HepG2 (cell line): ENCODE results near the gene ZNF554. TPM values are rescaled to one million over a fixed set of nuclear protein-coding genes. Genes with fewer than 3 reads are reported as not detected.

ENCODE experiments used
- CEBPG ChIP-seq: IDR thresholded peaks from 2 replicates; pipeline ENCODE4 v1.6.1; 2016
- CREM ChIP-seq, 2 experiments: sonication (generic) in 1 of 2; formaldehyde crosslinking in 1 of 2; IDR thresholded peaks; 2 replicates each; pipeline versions ENCODE4 v1.4.0 to v1.6.1; 2016 to 2020; ENCODE audit warnings: antibody characterized with exemption in 1 of 2, mild to moderate bottlenecking in 1 of 2, missing genetic modification reagents in 1 of 2
- EED ChIP-seq: sonication (generic); formaldehyde crosslinking; IDR thresholded peaks from 2 replicates; pipeline ENCODE4 v1.5.0; 2020; ENCODE audit warnings: mild to moderate bottlenecking, missing genetic modification reagents
- MEF2D ChIP-seq: sonication (generic); formaldehyde crosslinking; IDR thresholded peaks from 2 replicates; pipeline ENCODE4 v1.5.1; 2020; ENCODE audit warnings: mild to moderate bottlenecking, missing genetic modification reagents
- TBP ChIP-seq: sonication (generic); formaldehyde crosslinking; IDR thresholded peaks from 2 replicates; pipeline ENCODE4 v1.5.0; 2020; ENCODE audit warnings: missing genetic modification reagents
- YY1 ChIP-seq: IDR thresholded peaks from 2 replicates; pipeline ENCODE4 v1.6.1; 2011; ENCODE audit warnings: low read length, low read depth, moderate library complexity, mild to moderate bottlenecking; ENCODE audit not compliant: insufficient read depth, insufficient replicate concordance
- ZKSCAN8 ChIP-seq: IDR thresholded peaks from 2 replicates; pipeline ENCODE4 v1.6.1; 2016; ENCODE audit warnings: borderline replicate concordance, missing genetic modification reagents, missing compliant biosample characterization
- ZNF282 ChIP-seq: fragments of 450-650 bp; IDR thresholded peaks from 2 replicates; pipeline ENCODE4 v1.6.1; 2018; ENCODE audit not compliant: partially characterized antibody
- ZNF556 ChIP-seq: sonication (generic); formaldehyde crosslinking; IDR thresholded peaks from 2 replicates; pipeline ENCODE4 v1.4.0; 2020; ENCODE audit warnings: mild to moderate bottlenecking, missing genetic modification reagents, borderline replicate concordance
- ZNF678 ChIP-seq: sonication (generic); formaldehyde crosslinking; IDR thresholded peaks from 2 replicates; pipeline ENCODE4 v1.4.0; 2020; ENCODE audit warnings: mild to moderate bottlenecking, missing genetic modification reagents
- ZNF792 ChIP-seq: IDR thresholded peaks from 2 replicates; pipeline ENCODE4 v1.6.1; 2016
- ZSCAN25 ChIP-seq: sonication (generic); formaldehyde crosslinking; IDR thresholded peaks from 2 replicates; pipeline ENCODE4 v1.8.0; 2022; ENCODE audit warnings: mild to moderate bottlenecking, missing genetic modification reagents
- polyA plus RNA-seq, 8 experiments: library from polyadenylated mRNA; depleted of rRNA in 3 of 8; stranded (reverse) in 7 of 8; unstranded in 1 of 8; fragments of >200 nt; fragmentation: Illumina TruSeq in 4 of 8; extraction: Trizol in 4 of 8; gene quantifications; 2 replicates each; pipeline versions ENCODE4 v1.2.1 to v1.2.3, GENCODE V29; 2011 to 2016; ENCODE audit warnings: low read depth in 4 of 8, missing spikeins in 1 of 8, mixed read lengths in 1 of 8; ENCODE audit not compliant: insufficient read depth in 1 of 8
- total RNA-seq, 5 experiments: library from RNA; depleted of rRNA; stranded (reverse); fragments of >200 nt; fragmentation: Illumina TruSeq; extraction: Trizol; gene quantifications; 2 replicates each; pipeline ENCODE4 v1.2.3, GENCODE V29; 2016; ENCODE audit warnings: low read depth in 1 of 5
- TF ChIP-seq, protein P1 (sequence below): sonication (generic); formaldehyde crosslinking; IDR thresholded peaks from 2 replicates; pipeline ENCODE4 v1.8.1; 2023; ENCODE audit warnings: mild to moderate bottlenecking, inconsistent platforms, moderate library complexity, missing genetic modification reagents, borderline replicate concordance
- TF ChIP-seq, protein P2 (sequence below): sonication (generic); formaldehyde crosslinking; IDR thresholded peaks from 2 replicates; pipeline ENCODE4 v1.5.0; 2020; ENCODE audit warnings: missing genetic modification reagents
- TF ChIP-seq, protein P3 (sequence below): IDR thresholded peaks from 2 replicates; pipeline ENCODE4 v1.6.1; 2016; ENCODE audit warnings: mild to moderate bottlenecking
- TF ChIP-seq, protein P4 (sequence below): sonication (generic); formaldehyde crosslinking; IDR thresholded peaks from 2 replicates; pipeline ENCODE4 v1.5.0; 2020; ENCODE audit warnings: missing genetic modification reagents, mild to moderate bottlenecking, borderline replicate concordance
- TF ChIP-seq, protein P5 (sequence below): sonication (generic); formaldehyde crosslinking; conservative IDR thresholded peaks from 2 replicates; pipeline ENCODE4 v1.8.0; 2022; ENCODE audit warnings: low read depth, missing genetic modification reagents
- TF ChIP-seq, protein P6 (sequence below): sonication (generic); formaldehyde crosslinking; IDR thresholded peaks from 2 replicates; pipeline ENCODE4 v1.5.1; 2020; ENCODE audit warnings: missing genetic modification reagents, mild to moderate bottlenecking, borderline replicate concordance

The ZNF554 gene
- total and polyA plus RNA-seq, 2 of the 13 experiments (the other 11 are each of a cell fraction or from before 2014, with no cell fraction given), result 2.2 to 2.7 TPM

DNA sequence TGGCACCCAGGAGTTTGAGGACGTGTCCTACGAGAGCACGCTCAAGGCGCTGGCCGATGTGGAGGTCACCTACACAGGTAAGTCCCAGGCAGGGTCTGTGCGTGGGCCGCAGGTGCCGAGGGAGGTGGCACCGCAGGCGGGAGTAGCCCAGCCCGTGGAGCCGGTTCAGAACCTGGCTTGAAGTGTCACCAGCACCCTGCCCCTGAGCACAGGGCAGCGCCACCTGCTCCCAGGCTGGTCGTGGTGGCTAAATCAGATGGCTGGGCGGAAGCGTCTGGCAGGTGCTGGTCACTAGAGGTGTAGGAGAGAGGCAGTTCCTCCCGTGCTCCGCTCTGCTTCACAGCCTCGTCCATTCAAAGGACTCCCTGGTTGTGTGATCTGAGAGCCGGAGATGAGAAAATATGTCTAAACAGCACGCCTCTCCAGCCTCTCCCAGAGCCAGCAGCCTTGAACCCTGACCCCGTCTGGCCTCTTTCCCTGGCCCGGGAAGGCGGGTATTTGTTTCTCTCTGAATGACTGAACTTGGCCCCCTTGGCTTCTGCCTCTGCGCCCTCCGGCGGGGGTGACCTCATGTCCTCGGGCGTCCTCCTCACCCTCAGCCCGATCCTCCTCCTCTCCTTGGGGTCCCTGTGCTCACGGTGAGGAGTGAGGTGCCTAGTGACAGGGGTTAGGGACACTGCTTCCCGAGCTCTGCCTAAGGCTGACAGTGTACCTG is 29.0 kb upstream of the ZNF554 start (continued):
- TF ChIP-seq CREM (IDR thresholded peaks at IDR 0.05) (peak; percentile 64; the same call in 1 of the 2 replicates), CREM (CRISPR knock-in tag; IDR thresholded peaks at IDR 0.05) (no peak), ZNF282 (no peak), ZKSCAN8 (CRISPR knock-in tag) (0 out of 2 replicates have a peak, but pooled peaks have one; percentile 67), MEF2D (peak; percentile 93), EED (CRISPR knock-in tag) (no peak), ZNF678 (CRISPR knock-in tag) (no peak), ZSCAN25 (CRISPR knock-in tag) (no peak), TBP (no peak), YY1 (peak; percentile 15), ZNF792 (CRISPR knock-in tag) (0 out of 2 replicates have a peak, but pooled peaks have one; percentile 14), CEBPG (CRISPR knock-in tag) (no peak; the same call in 1 of the 2 replicates), ZNF556 (CRISPR knock-in tag) (no peak; the same call in 1 of the 2 replicates)
- TF ChIP-seq, protein P1, sequence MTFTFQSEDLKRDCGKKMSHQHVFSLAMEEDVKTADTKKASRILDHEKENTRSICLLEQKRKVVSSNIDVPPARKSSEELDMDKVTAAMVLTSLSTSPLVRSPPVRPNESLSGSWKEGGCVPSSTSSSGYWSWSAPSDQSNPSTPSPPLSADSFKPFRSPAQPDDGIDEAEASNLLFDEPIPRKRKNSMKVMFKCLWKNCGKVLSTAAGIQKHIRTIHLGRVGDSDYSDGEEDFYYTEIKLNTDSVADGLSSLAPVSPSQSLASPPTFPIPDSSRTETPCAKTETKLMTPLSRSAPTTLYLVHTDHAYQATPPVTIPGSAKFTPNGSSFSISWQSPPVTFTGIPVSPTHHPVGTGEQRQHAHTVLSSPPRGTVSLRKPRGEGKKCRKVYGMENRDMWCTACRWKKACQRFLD (CRISPR knock-in tag), result 0 out of 2 replicates have a peak, but pooled peaks have one; percentile 13
- TF ChIP-seq, protein P2, sequence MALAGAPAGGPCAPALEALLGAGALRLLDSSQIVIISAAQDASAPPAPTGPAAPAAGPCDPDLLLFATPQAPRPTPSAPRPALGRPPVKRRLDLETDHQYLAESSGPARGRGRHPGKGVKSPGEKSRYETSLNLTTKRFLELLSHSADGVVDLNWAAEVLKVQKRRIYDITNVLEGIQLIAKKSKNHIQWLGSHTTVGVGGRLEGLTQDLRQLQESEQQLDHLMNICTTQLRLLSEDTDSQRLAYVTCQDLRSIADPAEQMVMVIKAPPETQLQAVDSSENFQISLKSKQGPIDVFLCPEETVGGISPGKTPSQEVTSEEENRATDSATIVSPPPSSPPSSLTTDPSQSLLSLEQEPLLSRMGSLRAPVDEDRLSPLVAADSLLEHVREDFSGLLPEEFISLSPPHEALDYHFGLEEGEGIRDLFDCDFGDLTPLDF, result 0 out of 2 replicates have a peak, but pooled peaks have one; percentile 61
- TF ChIP-seq, protein P3, sequence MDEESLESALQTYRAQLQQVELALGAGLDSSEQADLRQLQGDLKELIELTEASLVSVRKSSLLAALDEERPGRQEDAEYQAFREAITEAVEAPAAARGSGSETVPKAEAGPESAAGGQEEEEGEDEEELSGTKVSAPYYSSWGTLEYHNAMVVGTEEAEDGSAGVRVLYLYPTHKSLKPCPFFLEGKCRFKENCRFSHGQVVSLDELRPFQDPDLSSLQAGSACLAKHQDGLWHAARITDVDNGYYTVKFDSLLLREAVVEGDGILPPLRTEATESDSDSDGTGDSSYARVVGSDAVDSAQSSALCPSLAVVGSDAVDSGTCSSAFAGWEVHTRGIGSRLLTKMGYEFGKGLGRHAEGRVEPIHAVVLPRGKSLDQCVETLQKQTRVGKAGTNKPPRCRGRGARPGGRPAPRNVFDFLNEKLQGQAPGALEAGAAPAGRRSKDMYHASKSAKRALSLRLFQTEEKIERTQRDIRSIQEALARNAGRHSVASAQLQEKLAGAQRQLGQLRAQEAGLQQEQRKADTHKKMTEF (CRISPR knock-in tag), result peak; percentile 90
- TF ChIP-seq, protein P4, sequence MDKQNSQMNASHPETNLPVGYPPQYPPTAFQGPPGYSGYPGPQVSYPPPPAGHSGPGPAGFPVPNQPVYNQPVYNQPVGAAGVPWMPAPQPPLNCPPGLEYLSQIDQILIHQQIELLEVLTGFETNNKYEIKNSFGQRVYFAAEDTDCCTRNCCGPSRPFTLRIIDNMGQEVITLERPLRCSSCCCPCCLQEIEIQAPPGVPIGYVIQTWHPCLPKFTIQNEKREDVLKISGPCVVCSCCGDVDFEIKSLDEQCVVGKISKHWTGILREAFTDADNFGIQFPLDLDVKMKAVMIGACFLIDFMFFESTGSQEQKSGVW (CRISPR knock-in tag), result no peak
- TF ChIP-seq, protein P5, sequence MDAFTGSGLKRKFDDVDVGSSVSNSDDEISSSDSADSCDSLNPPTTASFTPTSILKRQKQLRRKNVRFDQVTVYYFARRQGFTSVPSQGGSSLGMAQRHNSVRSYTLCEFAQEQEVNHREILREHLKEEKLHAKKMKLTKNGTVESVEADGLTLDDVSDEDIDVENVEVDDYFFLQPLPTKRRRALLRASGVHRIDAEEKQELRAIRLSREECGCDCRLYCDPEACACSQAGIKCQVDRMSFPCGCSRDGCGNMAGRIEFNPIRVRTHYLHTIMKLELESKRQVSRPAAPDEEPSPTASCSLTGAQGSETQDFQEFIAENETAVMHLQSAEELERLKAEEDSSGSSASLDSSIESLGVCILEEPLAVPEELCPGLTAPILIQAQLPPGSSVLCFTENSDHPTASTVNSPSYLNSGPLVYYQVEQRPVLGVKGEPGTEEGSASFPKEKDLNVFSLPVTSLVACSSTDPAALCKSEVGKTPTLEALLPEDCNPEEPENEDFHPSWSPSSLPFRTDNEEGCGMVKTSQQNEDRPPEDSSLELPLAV, result no peak
- TF ChIP-seq, protein P6, sequence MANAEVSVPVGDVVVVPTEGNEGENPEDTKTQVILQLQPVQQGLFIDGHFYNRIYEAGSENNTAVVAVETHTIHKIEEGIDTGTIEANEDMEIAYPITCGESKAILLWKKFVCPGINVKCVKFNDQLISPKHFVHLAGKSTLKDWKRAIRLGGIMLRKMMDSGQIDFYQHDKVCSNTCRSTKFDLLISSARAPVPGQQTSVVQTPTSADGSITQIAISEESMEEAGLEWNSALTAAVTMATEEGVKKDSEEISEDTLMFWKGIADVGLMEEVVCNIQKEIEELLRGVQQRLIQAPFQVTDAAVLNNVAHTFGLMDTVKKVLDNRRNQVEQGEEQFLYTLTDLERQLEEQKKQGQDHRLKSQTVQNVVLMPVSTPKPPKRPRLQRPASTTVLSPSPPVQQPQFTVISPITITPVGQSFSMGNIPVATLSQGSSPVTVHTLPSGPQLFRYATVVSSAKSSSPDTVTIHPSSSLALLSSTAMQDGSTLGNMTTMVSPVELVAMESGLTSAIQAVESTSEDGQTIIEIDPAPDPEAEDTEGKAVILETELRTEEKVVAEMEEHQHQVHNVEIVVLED (CRISPR knock-in tag), result no peak
